Measurements from ENCODE around the gene RAB26.

The RAB26 gene

GRCh38 chr16:2143878-2144485 is 4.4 kb upstream of the RAB26 start:
- Histone ChIP-seq H3K27ac (ENCODE audit: insufficient read depth, low read depth, low read length, poor library complexity, severe bottlenecking) (no peak overlapping the region), H3K36me3 (ENCODE audit: control insufficient read depth, insufficient read depth, low read length) (no peaks in the 10 kb centered on the region), H3K4me3 (ENCODE audit: insufficient read depth, low read depth, low read length) (no peak overlapping the region), H3K9me3 (ENCODE audit: control insufficient read depth, low read length) (no peaks in the 10 kb centered on the region), H3K4me1 (ENCODE audit: control insufficient read depth, insufficient read depth, low read length) (no peaks in the 10 kb centered on the region), H3K27me3 (ENCODE audit: control insufficient read depth, insufficient read depth, low read length, poor library complexity, severe bottlenecking) (no peaks in the 10 kb centered on the region)
- WGBS, 2 experiments: 91% methylated on average over 17 of the region's 17 CpGs

- H3K9me3 ChIP-seq (ENCODE audit: control insufficient read depth, low read length): no peaks in the 10 kb centered on the region
- H3K4me3 ChIP-seq (ENCODE audit: insufficient read depth, low read depth, low read length): no peak overlapping the region
- WGBS, 2 experiments: 66 to 72% methylated on average over 5 of the region's 5 CpGs
- no peaks in the 10 kb centered on the region for H3K36me3 ChIP-seq (ENCODE audit: control insufficient read depth, insufficient read depth, low read length)
- H3K27me3 ChIP-seq (ENCODE audit: control insufficient read depth, insufficient read depth, low read length, poor library complexity, severe bottlenecking): peaks cover 12% of the 10 kb centered on the region
- no peak overlapping the region for H3K27ac ChIP-seq (ENCODE audit: insufficient read depth, low read depth, low read length, poor library complexity, severe bottlenecking)
- H3K4me1 ChIP-seq (ENCODE audit: control insufficient read depth, insufficient read depth, low read length): peaks cover 16% of the 10 kb centered on the region
Observed at GRCh38 chr16:2145843-2146242, 2.6 kb upstream of the RAB26 start.

GRCh38 chr16:2147378-2147777 is 1.0 kb upstream of the RAB26 start:
- Histone ChIP-seq H3K4me1 (ENCODE audit: control insufficient read depth, insufficient read depth, low read length) (peaks cover 31% of the 10 kb centered on the region), H3K27me3 (ENCODE audit: control insufficient read depth, insufficient read depth, low read length, poor library complexity, severe bottlenecking) (peaks cover 12% of the 10 kb centered on the region), H3K27ac (ENCODE audit: insufficient read depth, low read depth, low read length, poor library complexity, severe bottlenecking) (no peak overlapping the region), H3K36me3 (ENCODE audit: control insufficient read depth, insufficient read depth, low read length) (no peaks in the 10 kb centered on the region), H3K9me3 (ENCODE audit: control insufficient read depth, low read length) (no peaks in the 10 kb centered on the region), H3K4me3 (ENCODE audit: insufficient read depth, low read depth, low read length) (no peak overlapping the region)
- WGBS, 2 experiments: 84 to 85% methylated on average over 6 of the region's 6 CpGs

- Histone ChIP-seq H3K36me3 (ENCODE audit: control insufficient read depth, insufficient read depth, low read length) (peaks cover 4% of the 10 kb centered on the region), H3K27me3 (ENCODE audit: control insufficient read depth, insufficient read depth, low read length, poor library complexity, severe bottlenecking) (peaks cover 12% of the 10 kb centered on the region), H3K27ac (ENCODE audit: insufficient read depth, low read depth, low read length, poor library complexity, severe bottlenecking) (no peak overlapping the region), H3K9me3 (ENCODE audit: control insufficient read depth, low read length) (no peaks in the 10 kb centered on the region), H3K4me3 (ENCODE audit: insufficient read depth, low read depth, low read length) (peak overlapping the region; percentile 46), H3K4me1 (ENCODE audit: control insufficient read depth, insufficient read depth, low read length) (peaks cover 41% of the 10 kb centered on the region)
- 2% methylated on average over 62 of the region's 62 CpGs for WGBS, 2 experiments
Observed at GRCh38 chr16:2148714-2149629, 547 bp downstream of the RAB26 start.

GRCh38 chr16:2149630-2150417 is 1.4 kb downstream of the RAB26 start:
- WGBS, 2 experiments: 16 to 19% methylated on average over 24 of the region's 24 CpGs
- H3K4me1 ChIP-seq (ENCODE audit: control insufficient read depth, insufficient read depth, low read length): peaks cover 44% of the 10 kb centered on the region
- peaks cover 4% of the 10 kb centered on the region for H3K36me3 ChIP-seq (ENCODE audit: control insufficient read depth, insufficient read depth, low read length)
- H3K27ac ChIP-seq (ENCODE audit: insufficient read depth, low read depth, low read length, poor library complexity, severe bottlenecking): no peak overlapping the region
- no peaks in the 10 kb centered on the region for H3K9me3 ChIP-seq (ENCODE audit: control insufficient read depth, low read length)
- peak overlapping the region; percentile 46 for H3K4me3 ChIP-seq (ENCODE audit: insufficient read depth, low read depth, low read length)
- H3K27me3 ChIP-seq (ENCODE audit: control insufficient read depth, insufficient read depth, low read length, poor library complexity, severe bottlenecking): peaks cover 12% of the 10 kb centered on the region

GRCh38 chr16:2150418-2151187 is 2.2 kb downstream of the RAB26 start:
- H3K4me1 ChIP-seq (ENCODE audit: control insufficient read depth, insufficient read depth, low read length): peaks cover 44% of the 10 kb centered on the region
- whole genome bisulfite sequencing, 2 experiments: 20 to 23% methylated on average over 16 to 18 of the region's 18 CpGs
- H3K27ac ChIP-seq (ENCODE audit: insufficient read depth, low read depth, low read length, poor library complexity, severe bottlenecking): no peak overlapping the region
- H3K36me3 ChIP-seq (ENCODE audit: control insufficient read depth, insufficient read depth, low read length): peaks cover 4% of the 10 kb centered on the region
- no peaks in the 10 kb centered on the region for H3K9me3 ChIP-seq (ENCODE audit: control insufficient read depth, low read length)
- peaks cover 12% of the 10 kb centered on the region for H3K27me3 ChIP-seq (ENCODE audit: control insufficient read depth, insufficient read depth, low read length, poor library complexity, severe bottlenecking)
- no peak overlapping the region for H3K4me3 ChIP-seq (ENCODE audit: insufficient read depth, low read depth, low read length)

- Histone ChIP-seq H3K27me3 (ENCODE audit: control insufficient read depth, insufficient read depth, low read length, poor library complexity, severe bottlenecking) (peaks cover 12% of the 10 kb centered on the region), H3K4me3 (ENCODE audit: insufficient read depth, low read depth, low read length) (no peak overlapping the region), H3K36me3 (ENCODE audit: control insufficient read depth, insufficient read depth, low read length) (peaks cover 4% of the 10 kb centered on the region), H3K27ac (ENCODE audit: insufficient read depth, low read depth, low read length, poor library complexity, severe bottlenecking) (no peak overlapping the region), H3K9me3 (ENCODE audit: control insufficient read depth, low read length) (no peaks in the 10 kb centered on the region), H3K4me1 (ENCODE audit: control insufficient read depth, insufficient read depth, low read length) (peaks cover 44% of the 10 kb centered on the region)
- WGBS, 2 experiments: 70 to 77% methylated on average over 13 of the region's 13 CpGs
Observed at GRCh38 chr16:2151188-2152091, 3.0 kb downstream of the RAB26 start.

GRCh38 chr16:2152695-2153506 is 4.5 kb downstream of the RAB26 start:
- Histone ChIP-seq H3K27me3 (ENCODE audit: control insufficient read depth, insufficient read depth, low read length, poor library complexity, severe bottlenecking) (peaks cover 12% of the 10 kb centered on the region), H3K36me3 (ENCODE audit: control insufficient read depth, insufficient read depth, low read length) (peaks cover 4% of the 10 kb centered on the region), H3K4me1 (ENCODE audit: control insufficient read depth, insufficient read depth, low read length) (peaks cover 54% of the 10 kb centered on the region), H3K27ac (ENCODE audit: insufficient read depth, low read depth, low read length, poor library complexity, severe bottlenecking) (no peak overlapping the region), H3K4me3 (ENCODE audit: insufficient read depth, low read depth, low read length) (peak overlapping the region; percentile 81), H3K9me3 (ENCODE audit: control insufficient read depth, low read length) (no peaks in the 10 kb centered on the region)
- WGBS, 2 experiments: 52 to 55% methylated on average over 25 of the region's 25 CpGs

Data from ectodermal cell (in vitro differentiated cells).